GM12878 (cell line): Measurements from ENCODE around the gene FNTB. TPM values are rescaled to one million over a fixed set of nuclear protein-coding genes. Genes with fewer than 3 reads are reported as not detected.

Experiments used
- ATAC-seq: fragments of 200-7000 bp; cut with Tn5 transposase; 3 replicates; pipeline ENCODE4 v1.9.1; 2020; ENCODE audit warnings: mild to moderate bottlenecking, moderate library complexity
- BruUV-seq: library from RNA; stranded (reverse); fragments of 400-500 nt; replicated peaks from 2 replicates; lab custom pipeline; 2021; lab: Mats Ljungman, UMichigan
- CTCF ChIA-PET: fragments of 300-600 bp; sonication (Branson Sonifier 250); formaldehyde crosslinking; extraction: SDS; loops from one replicate; lab custom pipeline; 2021; ENCODE audit warnings: inconsistent platforms; lab: Yijun Ruan, JAX
- POLR2A ChIA-PET: fragments of 350-600 bp; formaldehyde crosslinking; extraction: SDS; loops from one replicate; lab custom pipeline; 2021; ENCODE audit warnings: inconsistent platforms; lab: Charles Lee
- RAD21 ChIA-PET: fragments of 300-600 bp; sonication (Branson Sonifier 250); formaldehyde crosslinking; loops from one replicate; lab custom pipeline; 2023; ENCODE audit warnings: antibody characterized with exemption; ENCODE audit not compliant: unreplicated experiment; lab: Charles Lee
- SMC1A ChIA-PET: fragments of 300-600 bp; sonication (Branson Sonifier 250); formaldehyde crosslinking; loops from one replicate; lab custom pipeline; 2023; ENCODE audit not compliant: unreplicated experiment, uncharacterized antibody; lab: Charles Lee
- DNase-seq: peaks from one replicate; pipeline ENCODE4 v3.0.0-alpha.2; 2011; ENCODE audit warnings: low read depth, low spot score
- FAIRE-seq: peaks from 3 replicates; lab custom pipeline; 2011; peaks lifted over from hg19 to GRCh38; lab: Jason Lieb, UNC
- H2AFZ ChIP-seq: 2 replicates; pipeline ENCODE4 v1.6.0; 2011; ENCODE audit warnings: low read depth, low read length, control low read depth; ENCODE audit not compliant: control insufficient read depth
- H3K27ac ChIP-seq: 2 replicates; pipeline ENCODE4 v1.5.1; 2011; ENCODE audit warnings: control low read depth; ENCODE audit not compliant: control insufficient read depth, insufficient read depth
- H3K27me3 ChIP-seq, 2 experiments: replicated peaks in 1 of 2; 2 replicates each; pipeline versions ENCODE4 v1.6.0 to v1.6.1; 2011; ENCODE audit warnings: low read length in 1 of 2; ENCODE audit not compliant: control insufficient read depth in 2 of 2, insufficient read depth in 2 of 2
- H3K36me3 ChIP-seq, 2 experiments: 2 replicates each; pipeline ENCODE4 v1.5.1; 2011; ENCODE audit warnings: low read length in 1 of 2; ENCODE audit not compliant: control insufficient read depth in 2 of 2, insufficient read depth in 2 of 2
- H3K4me1 ChIP-seq: 2 replicates; pipeline ENCODE4 v1.6.1; 2011; ENCODE audit warnings: mild to moderate bottlenecking, low read length, moderate library complexity, mixed read lengths; ENCODE audit not compliant: control insufficient read depth, insufficient read depth
- H3K4me2 ChIP-seq: 2 replicates; pipeline ENCODE4 v1.6.0; 2011; ENCODE audit warnings: control low read depth; ENCODE audit not compliant: control insufficient read depth, insufficient read depth
- H3K4me3 ChIP-seq: fragments of 200-600 bp; sonication (generic); 2 replicates; pipeline ENCODE4 v1.5.1; 2016
- H3K79me2 ChIP-seq: 2 replicates; pipeline ENCODE4 v1.6.0; 2011; ENCODE audit warnings: low read length; ENCODE audit not compliant: control insufficient read depth, insufficient read depth
- H3K9ac ChIP-seq: 2 replicates; pipeline ENCODE4 v1.8.0; 2011; ENCODE audit warnings: low read length, control low read depth, mixed read lengths; ENCODE audit not compliant: control insufficient read depth, insufficient read depth
- H3K9me3 ChIP-seq: replicated peaks from 3 replicates; pipeline ENCODE4 v1.5.1; 2011; ENCODE audit warnings: mild to moderate bottlenecking, low read length; ENCODE audit not compliant: control insufficient read depth, insufficient read depth
- H4K20me1 ChIP-seq: 2 replicates; pipeline ENCODE4 v1.6.0; 2011; ENCODE audit not compliant: control insufficient read depth, insufficient read depth
- MEF2B ChIP-seq: fragments of 450-650 bp; IDR thresholded peaks from 2 replicates; pipeline ENCODE4 v1.6.1; 2018; ENCODE audit warnings: mild to moderate bottlenecking, moderate library complexity; ENCODE audit not compliant: partially characterized antibody, poor library complexity, severe bottlenecking
- POLR2AphosphoS2 ChIP-seq: IDR thresholded peaks from 2 replicates; pipeline ENCODE4 v1.6.1; 2011; ENCODE audit warnings: low read depth, mild to moderate bottlenecking, low read length, improper control_type of control experiment, moderate library complexity
- RAD51 ChIP-seq: fragments of 450-650 bp; IDR thresholded peaks from 2 replicates; pipeline ENCODE4 v1.6.1; 2016; ENCODE audit warnings: moderate library complexity, mild to moderate bottlenecking, inconsistent platforms
- SREBF2 ChIP-seq: IDR thresholded peaks from 2 replicates; pipeline ENCODE4 v1.6.1; 2012; ENCODE audit warnings: mild to moderate bottlenecking, low read length
- STAT1 ChIP-seq: fragments of 450-650 bp; conservative IDR thresholded peaks from 2 replicates; pipeline ENCODE4 v1.6.1; 2014; ENCODE audit warnings: antibody characterized with exemption, mild to moderate bottlenecking
- STAT3 ChIP-seq: IDR thresholded peaks from 2 replicates; pipeline ENCODE4 v1.6.1; 2011; ENCODE audit warnings: low read depth, low read length, improper control_type of control experiment
- TCF7 ChIP-seq: IDR thresholded peaks from 2 replicates; pipeline ENCODE4 v1.6.1; 2014; ENCODE audit warnings: antibody characterized with exemption, borderline replicate concordance
- YBX1 ChIP-seq: fragments of 450-650 bp; IDR thresholded peaks from 2 replicates; pipeline ENCODE4 v1.6.1; 2016; ENCODE audit warnings: antibody characterized with exemption
- in situ Hi-C: fragments of 300-500 bp; cut with MboI; formaldehyde crosslinking; loops from 9 replicates; pipeline ENCODE4 v1.14.3; 2018; ENCODE audit warnings: mixed read lengths
- intact Hi-C: fragments of 100-400 bp; cut with micrococcal nuclease; formaldehyde crosslinking; loops from one replicate; pipeline ENCODE4 v1.14.2; 2022; ENCODE audit not compliant: unreplicated experiment
- polyA plus RNA-seq, 11 experiments: library from polyadenylated mRNA; depleted of rRNA in 4 of 11; unstranded in 6 of 11; stranded (reverse) in 5 of 11; fragments of >200 nt; fragmentation: Nextera tagmentation in 4 of 11; fragmentation: Illumina TruSeq in 1 of 11; extraction: Ambion mirVana in 4 of 11; extraction: Trizol in 1 of 11; gene quantifications; 1 replicate in 1 of 11; 2 replicates in 10 of 11; pipeline versions ENCODE4 v1.2.1 to v1.2.3, GENCODE V29; 2011 to 2016; ENCODE audit warnings: inconsistent platforms in 2 of 11, missing spikeins in 2 of 11, low read depth in 1 of 11
- total RNA-seq, 4 experiments: library from RNA; depleted of rRNA in 3 of 4; stranded (reverse); fragments of >200 nt in 3 of 4; fragmentation: Illumina TruSeq in 1 of 4; extraction: Trizol in 1 of 4; gene quantifications; 2 replicates each; pipeline versions ENCODE4 v1.2.1 to v1.2.3, GENCODE V29; 2013 to 2021
- TF ChIP-seq, protein P1 (sequence below): IDR thresholded peaks from 2 replicates; pipeline ENCODE4 v1.6.1; 2012; ENCODE audit warnings: improper control_type of control experiment, low read depth, low read length; ENCODE audit not compliant: insufficient replicate concordance

The FNTB gene
- total and polyA plus RNA-seq, 10 of the 15 experiments (the other 5 are each of a cell fraction or from before 2014, with no cell fraction given): 10.4 to 25.1 (median 16.7) TPM

DNA sequence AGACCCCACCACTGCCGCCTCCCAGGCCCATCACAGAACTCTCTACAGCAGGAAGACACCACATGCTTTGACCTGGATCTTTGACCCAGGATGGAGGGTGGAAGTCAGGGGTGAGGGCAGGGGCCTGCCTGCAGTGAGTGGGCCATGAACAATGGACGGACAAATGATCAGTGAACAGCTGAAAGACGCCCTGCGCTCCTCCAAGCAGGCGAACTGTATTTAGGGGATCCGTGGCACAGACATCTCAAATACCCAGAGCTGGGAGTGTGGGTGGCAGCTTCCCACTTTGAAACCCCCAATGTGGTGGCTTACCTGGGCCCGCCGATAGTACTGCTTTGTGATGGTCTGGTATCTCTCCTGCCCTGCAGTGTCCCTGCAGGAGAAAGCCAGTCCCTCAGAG lies 35.4 kb upstream of the FNTB start (continued):
- TF ChIP-seq STAT3: no peak

DNA sequence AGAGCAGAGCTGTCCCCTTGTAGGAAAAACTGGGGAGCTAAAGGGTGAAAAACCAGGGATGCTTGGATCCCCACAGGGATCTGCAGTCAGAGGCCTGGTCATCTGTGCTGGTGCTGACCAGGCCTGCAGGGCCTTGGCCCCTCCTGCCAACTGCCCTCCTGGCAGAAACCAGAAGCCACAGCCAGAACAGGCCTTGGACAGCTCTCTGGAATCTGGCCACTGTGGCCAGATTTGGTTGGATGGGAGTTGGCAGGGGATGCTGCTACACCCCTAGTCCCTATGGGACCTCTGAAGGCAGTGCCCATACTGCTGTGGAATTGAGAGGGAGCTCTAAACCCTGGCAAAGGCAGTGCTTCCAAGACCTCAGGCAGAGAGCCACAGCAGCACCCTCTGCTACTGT lies 35.0 kb upstream of the FNTB start:
- H2AFZ ChIP-seq: no peak overlapping the region
- no peak overlapping the region for H3K9ac ChIP-seq
- no peak overlapping the region for H3K27ac ChIP-seq
- H3K4me2 ChIP-seq: no peak overlapping the region
- no peak for FAIRE-seq
- TF ChIP-seq POLR2AphosphoS2 (no peak), STAT1 (no peak), RAD51 (no peak), SREBF2 (no peak), MEF2B (no peak), YBX1 (no peak), TCF7 (no peak)
- TF ChIP-seq, protein P1, sequence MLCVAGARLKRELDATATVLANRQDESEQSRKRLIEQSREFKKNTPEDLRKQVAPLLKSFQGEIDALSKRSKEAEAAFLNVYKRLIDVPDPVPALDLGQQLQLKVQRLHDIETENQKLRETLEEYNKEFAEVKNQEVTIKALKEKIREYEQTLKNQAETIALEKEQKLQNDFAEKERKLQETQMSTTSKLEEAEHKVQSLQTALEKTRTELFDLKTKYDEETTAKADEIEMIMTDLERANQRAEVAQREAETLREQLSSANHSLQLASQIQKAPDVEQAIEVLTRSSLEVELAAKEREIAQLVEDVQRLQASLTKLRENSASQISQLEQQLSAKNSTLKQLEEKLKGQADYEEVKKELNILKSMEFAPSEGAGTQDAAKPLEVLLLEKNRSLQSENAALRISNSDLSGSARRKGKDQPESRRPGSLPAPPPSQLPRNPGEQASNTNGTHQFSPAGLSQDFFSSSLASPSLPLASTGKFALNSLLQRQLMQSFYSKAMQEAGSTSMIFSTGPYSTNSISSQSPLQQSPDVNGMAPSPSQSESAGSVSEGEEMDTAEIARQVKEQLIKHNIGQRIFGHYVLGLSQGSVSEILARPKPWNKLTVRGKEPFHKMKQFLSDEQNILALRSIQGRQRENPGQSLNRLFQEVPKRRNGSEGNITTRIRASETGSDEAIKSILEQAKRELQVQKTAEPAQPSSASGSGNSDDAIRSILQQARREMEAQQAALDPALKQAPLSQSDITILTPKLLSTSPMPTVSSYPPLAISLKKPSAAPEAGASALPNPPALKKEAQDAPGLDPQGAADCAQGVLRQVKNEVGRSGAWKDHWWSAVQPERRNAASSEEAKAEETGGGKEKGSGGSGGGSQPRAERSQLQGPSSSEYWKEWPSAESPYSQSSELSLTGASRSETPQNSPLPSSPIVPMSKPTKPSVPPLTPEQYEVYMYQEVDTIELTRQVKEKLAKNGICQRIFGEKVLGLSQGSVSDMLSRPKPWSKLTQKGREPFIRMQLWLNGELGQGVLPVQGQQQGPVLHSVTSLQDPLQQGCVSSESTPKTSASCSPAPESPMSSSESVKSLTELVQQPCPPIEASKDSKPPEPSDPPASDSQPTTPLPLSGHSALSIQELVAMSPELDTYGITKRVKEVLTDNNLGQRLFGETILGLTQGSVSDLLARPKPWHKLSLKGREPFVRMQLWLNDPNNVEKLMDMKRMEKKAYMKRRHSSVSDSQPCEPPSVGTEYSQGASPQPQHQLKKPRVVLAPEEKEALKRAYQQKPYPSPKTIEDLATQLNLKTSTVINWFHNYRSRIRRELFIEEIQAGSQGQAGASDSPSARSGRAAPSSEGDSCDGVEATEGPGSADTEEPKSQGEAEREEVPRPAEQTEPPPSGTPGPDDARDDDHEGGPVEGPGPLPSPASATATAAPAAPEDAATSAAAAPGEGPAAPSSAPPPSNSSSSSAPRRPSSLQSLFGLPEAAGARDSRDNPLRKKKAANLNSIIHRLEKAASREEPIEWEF: no peak
- in situ Hi-C loops: no loop called here
- no peak for ATAC-seq
- no peaks in the 10 kb centered on the region for H3K36me3 ChIP-seq
- no peaks in the 10 kb centered on the region for H4K20me1 ChIP-seq
- POLR2A ChIA-PET: interaction anchor here (0.6 to 2.0 kb wide), 3 partner anchors 15 to 37 kb away, joined by 4 to 9 read pairs (median 6); partner anchors contain the start of gene CHURC1
- peaks cover 19% of the 10 kb centered on the region for H3K4me1 ChIP-seq
- H3K4me3 ChIP-seq: no peak overlapping the region
- RAD21 ChIA-PET: interaction anchor here (1.3 kb wide), 1 partner anchor 13 kb away, joined by 3 read pairs; no protein-coding TSS in a partner anchor
- no peaks in the 10 kb centered on the region for H3K27me3 ChIP-seq
- H3K9me3 ChIP-seq: no peaks in the 10 kb centered on the region
- CTCF ChIA-PET: interaction anchor here (0.7 to 2.9 kb wide), 2 partner anchors 15 to 314 kb away, joined by 3 to 12 read pairs; no protein-coding TSS in a partner anchor
- no peak for DNase-seq
- intact Hi-C loops: no loop called here
- H3K79me2 ChIP-seq: no peaks in the 10 kb centered on the region
- no TSS peak for BruUV-seq
- SMC1A ChIA-PET: interaction anchor here (2.0 to 3.3 kb wide), 2 partner anchors 15 to 37 kb away, joined by 8 to 13 read pairs; partner anchors contain the start of gene CHURC1
